ENCODE data around the gene ADAM19. TPM values are rescaled to one million over a fixed set of nuclear protein-coding genes. Genes with fewer than 3 reads are reported as not detected.

ADAM19 gene
- total RNA-seq, 4 donors from 2014 or later, result 4.0 to 28.1 (median 15.1) TPM

- Histone ChIP-seq H3K4me1 (peaks cover 0 to 11% (median 0%) of the 10 kb centered on the region in 4 donors), H3K27me3 (no peaks in the 10 kb centered on the region), H3K9me3 (no peaks in the 10 kb centered on the region), H3K36me3 (no peaks in the 10 kb centered on the region), H3K4me3 (no peak overlapping the region), H3K27ac (no peak overlapping the region)
- in situ Hi-C loops (cut with MboI; ENCODE audit: low pct_ligation_motif_present in 1 of 4, low pct_unique_long_range_greater_than_20kb in 1 of 4, low sequenced_read_pairs in 3 of 4), result no loop called here
- 77 to 78% methylated on average over 12 of the region's 12 CpGs for WGBS, 2 donors (ENCODE audit: low coverage in 1 of 2)
- DNase-seq, result no peak
- intact Hi-C loops (cut with DNase I; ENCODE audit: low total_unique reads), result no loop called here
- TF ChIP-seq EP300 (IDR thresholded peaks at IDR 0.05; ENCODE audit: low read depth) (no peak), CTCF (IDR thresholded peaks at IDR 0.05) (no peak)
Measured at GRCh38 chr5:157603333-157604190, 28.0 kb upstream of the ADAM19 start.

- Histone ChIP-seq H3K36me3 (no peaks in the 10 kb centered on the region), H3K27me3 (no peaks in the 10 kb centered on the region), H3K27ac (no peak overlapping the region), H3K4me3 (no peak overlapping the region), H3K4me1 (peaks cover 0 to 7% (median 0%) of the 10 kb centered on the region in 4 donors), H3K9me3 (no peaks in the 10 kb centered on the region)
- no peak for DNase-seq
- no peak for TF ChIP-seq EP300 (IDR thresholded peaks at IDR 0.05; ENCODE audit: low read depth)
- TF ChIP-seq POLR2AphosphoS5 (IDR thresholded peaks at IDR 0.05), result no peak
- TF ChIP-seq CTCF (IDR thresholded peaks at IDR 0.05), result no peak
- TF ChIP-seq POLR2A (IDR thresholded peaks at IDR 0.05), result no peak
- WGBS, 2 donors (ENCODE audit: low coverage in 1 of 2), result 66 to 74% methylated on average over 3 to 4 of the region's 4 CpGs
- intact Hi-C loops (cut with DNase I; ENCODE audit: low total_unique reads) (no loop called here), in situ Hi-C loops (cut with MboI; ENCODE audit: low pct_ligation_motif_present in 1 of 4, low pct_unique_long_range_greater_than_20kb in 1 of 4, low sequenced_read_pairs in 3 of 4) (no loop called here)
Measured at GRCh38 chr5:157602505-157602904, 26.9 kb upstream of the ADAM19 start.

GRCh38 chr5:157600252-157600651 is 24.7 kb upstream of the ADAM19 start:
- H3K4me3 ChIP-seq, result no peak overlapping the region
- no peak for TF ChIP-seq CTCF (IDR thresholded peaks at IDR 0.05)
- TF ChIP-seq EP300 (IDR thresholded peaks at IDR 0.05; ENCODE audit: low read depth), result no peak
- TF ChIP-seq POLR2A (IDR thresholded peaks at IDR 0.05), result no peak
- no peak for TF ChIP-seq POLR2AphosphoS5 (IDR thresholded peaks at IDR 0.05)
- H3K27me3 ChIP-seq, result no peaks in the 10 kb centered on the region
- DNase-seq, result no peak
- H3K9me3 ChIP-seq, result no peaks in the 10 kb centered on the region
- H3K27ac ChIP-seq, result no peak overlapping the region
- intact Hi-C loops (cut with DNase I; ENCODE audit: low total_unique reads), result no loop called here
- WGBS, 2 donors (ENCODE audit: low coverage in 1 of 2), result 91% methylated on average over 1 of the region's 1 CpG; no CpG with 5 or more reads in 1 of the 2 donors
- no peaks in the 10 kb centered on the region for H3K36me3 ChIP-seq
- H3K4me1 ChIP-seq, result peaks cover 0 to 4% (median 0%) of the 10 kb centered on the region in 4 donors
- in situ Hi-C loops (cut with MboI; ENCODE audit: low pct_ligation_motif_present in 1 of 4, low pct_unique_long_range_greater_than_20kb in 1 of 4, low sequenced_read_pairs in 3 of 4), result no loop called here

- no peaks in the 10 kb centered on the region for H3K36me3 ChIP-seq
- no peaks in the 10 kb centered on the region for H3K27me3 ChIP-seq
- in situ Hi-C loops (cut with MboI; ENCODE audit: low pct_ligation_motif_present in 1 of 4, low pct_unique_long_range_greater_than_20kb in 1 of 4, low sequenced_read_pairs in 3 of 4) (no loop called here), intact Hi-C loops (cut with DNase I; ENCODE audit: low total_unique reads) (no loop called here)
- H3K4me3 ChIP-seq, result no peak overlapping the region
- no peak for DNase-seq
- TF ChIP-seq EP300 (IDR thresholded peaks at IDR 0.05; ENCODE audit: low read depth), result no peak
- no peaks in the 10 kb centered on the region for H3K9me3 ChIP-seq
- H3K27ac ChIP-seq, result no peak overlapping the region
- 78 to 89% methylated on average over 2 to 3 of the region's 3 CpGs for WGBS, 2 donors (ENCODE audit: low coverage in 1 of 2)
- H3K4me1 ChIP-seq, result peaks cover 0 to 4% (median 0%) of the 10 kb centered on the region in 4 donors
Measured at GRCh38 chr5:157599565-157599964, 24.0 kb upstream of the ADAM19 start.
